Kidney (tissue), 14 donors: ENCODE results near the gene ALOX5AP. TPM values are rescaled to one million over a fixed set of nuclear protein-coding genes. Genes with fewer than 3 reads are reported as not detected.

Experiments used
- DNase-seq, 5 donors: peaks; one replicate each; pipeline ENCODE4 v3.0.0-alpha.2; 2013 to 2020
- FAIRE-seq: peaks from 2 replicates; lab custom pipeline; 2012; peaks lifted over from hg19 to GRCh38; lab: Jason Lieb, UNC
- H3K27ac ChIP-seq, 2 donors: one replicate each; pipeline ENCODE4 v1.7.0; 2013; ENCODE audit warnings: low read depth in 2 of 2, low read length in 2 of 2, inconsistent platforms in 1 of 2
- H3K27me3 ChIP-seq: one replicate; pipeline ENCODE4 v1.7.1; 2013; ENCODE audit warnings: low read length, inconsistent platforms; ENCODE audit not compliant: control insufficient read depth, insufficient read depth
- H3K36me3 ChIP-seq, 3 donors: one replicate each; pipeline versions ENCODE4 v1.7.0 to v1.7.1; 2013; ENCODE audit warnings: low read length in 3 of 3, control low read depth in 1 of 3, inconsistent platforms in 1 of 3; ENCODE audit not compliant: insufficient read depth in 3 of 3, control insufficient read depth in 2 of 3
- H3K4me1 ChIP-seq, 3 donors: one replicate each; pipeline versions ENCODE4 v1.7.0 to v1.7.1; 2013; ENCODE audit warnings: low read length in 3 of 3, inconsistent platforms in 1 of 3, low read depth in 1 of 3; ENCODE audit not compliant: control insufficient read depth in 2 of 3, insufficient read depth in 2 of 3
- H3K4me3 ChIP-seq, 3 donors: one replicate each; pipeline versions ENCODE4 v1.7.0 to v1.8.1; 2013; ENCODE audit warnings: low read length in 3 of 3, control low read depth in 1 of 3, inconsistent platforms in 1 of 3
- H3K9ac ChIP-seq, 3 donors: one replicate each; pipeline versions ENCODE4 v1.7.0 to v1.7.1; 2013; ENCODE audit warnings: low read length in 3 of 3, control low read depth in 1 of 3, inconsistent platforms in 1 of 3
- H3K9me3 ChIP-seq, 3 donors: one replicate each; pipeline versions ENCODE4 v1.7.0 to v1.7.1; 2013; ENCODE audit warnings: low read length in 3 of 3, control low read depth in 1 of 3, inconsistent platforms in 1 of 3; ENCODE audit not compliant: control insufficient read depth in 2 of 3, insufficient read depth in 1 of 3
- intact Hi-C: fragments of 100-400 bp; cut with DNase I; formaldehyde crosslinking; loops from one replicate; pipeline ENCODE4 v1.11.1; 2022
- polyA plus RNA-seq: library from polyadenylated mRNA; stranded (reverse); fragments of 350-450 nt; fragmentation: Illumina TruSeq; extraction: RNeasy Lipid Tissue Mini Kit (QIAGEN cat#74804); gene quantifications from one replicate; pipeline ENCODE4 v1.2.3, GENCODE V29; 2014; ENCODE audit warnings: low read depth, low replicate concordance; ENCODE audit not compliant: insufficient read depth
- total RNA-seq: library from RNA; stranded (reverse); fragmentation: NEBNext Ultra II Directional; extraction: Animal tissue kit (Norgen Biotek cat#: 25700); gene quantifications from one replicate; pipeline ENCODE4 v1.2.1, GENCODE V29; 2021
- TF ChIP-seq, protein P1 (sequence below): IDR thresholded peaks from 3 replicates; pipeline ENCODE4 v1.5.1; 2012; ENCODE audit warnings: mild to moderate bottlenecking, moderate library complexity, borderline replicate concordance; ENCODE audit not compliant: insufficient read depth; ENCODE audit errors: extremely low read depth
- donor health status: control.
- donor health status: control.
- donor health status: control.
- donor health status: control.
- donor health status: control.
- donor health status: DM: yes; HTN: yes; CAD: no.
- donor health status: Normal renal cell carcinoma (clear cell type).

The ALOX5AP gene
- total and polyA plus RNA-seq, 2 donors from 2014 or later: 15.4 to 25.0 TPM

DNA sequence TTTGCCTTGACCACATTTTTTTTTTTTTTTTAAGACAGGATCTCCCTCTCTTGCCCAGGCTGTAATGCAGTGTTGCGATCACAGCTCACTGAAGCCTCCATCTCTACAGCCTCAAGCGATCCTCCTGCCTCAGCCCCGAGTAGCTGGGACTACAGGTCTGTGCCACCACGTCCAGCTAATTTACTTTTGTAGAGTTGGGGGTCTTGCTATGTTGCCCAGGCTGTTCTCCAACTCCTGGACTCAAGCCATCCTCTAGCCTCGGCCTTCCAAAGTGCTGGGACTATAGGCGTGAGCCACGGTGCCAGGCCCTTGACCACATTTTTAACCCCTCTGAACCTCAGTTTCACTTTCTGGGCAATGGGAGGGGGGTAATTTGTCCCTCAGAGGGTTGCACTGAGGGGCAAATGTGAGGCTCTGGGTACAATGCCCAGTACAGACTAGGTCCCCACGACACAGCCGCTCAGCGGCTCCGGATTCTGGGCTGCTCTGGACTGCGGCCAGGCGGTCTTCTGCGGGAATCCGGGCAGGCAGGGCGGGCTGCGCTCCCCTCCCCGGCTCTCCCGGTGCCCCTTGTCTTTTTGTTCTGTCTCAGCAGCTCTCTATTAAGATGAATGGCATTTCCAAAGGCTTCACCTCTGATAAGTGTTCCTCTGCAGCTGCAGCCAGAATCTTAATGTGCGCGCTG, 3.8 kb upstream of the ALOX5AP start:
- no peak for DNase-seq
- TF ChIP-seq, protein P1, sequence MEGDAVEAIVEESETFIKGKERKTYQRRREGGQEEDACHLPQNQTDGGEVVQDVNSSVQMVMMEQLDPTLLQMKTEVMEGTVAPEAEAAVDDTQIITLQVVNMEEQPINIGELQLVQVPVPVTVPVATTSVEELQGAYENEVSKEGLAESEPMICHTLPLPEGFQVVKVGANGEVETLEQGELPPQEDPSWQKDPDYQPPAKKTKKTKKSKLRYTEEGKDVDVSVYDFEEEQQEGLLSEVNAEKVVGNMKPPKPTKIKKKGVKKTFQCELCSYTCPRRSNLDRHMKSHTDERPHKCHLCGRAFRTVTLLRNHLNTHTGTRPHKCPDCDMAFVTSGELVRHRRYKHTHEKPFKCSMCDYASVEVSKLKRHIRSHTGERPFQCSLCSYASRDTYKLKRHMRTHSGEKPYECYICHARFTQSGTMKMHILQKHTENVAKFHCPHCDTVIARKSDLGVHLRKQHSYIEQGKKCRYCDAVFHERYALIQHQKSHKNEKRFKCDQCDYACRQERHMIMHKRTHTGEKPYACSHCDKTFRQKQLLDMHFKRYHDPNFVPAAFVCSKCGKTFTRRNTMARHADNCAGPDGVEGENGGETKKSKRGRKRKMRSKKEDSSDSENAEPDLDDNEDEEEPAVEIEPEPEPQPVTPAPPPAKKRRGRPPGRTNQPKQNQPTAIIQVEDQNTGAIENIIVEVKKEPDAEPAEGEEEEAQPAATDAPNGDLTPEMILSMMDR: no peak
- no peaks in the 10 kb centered on the region for H3K27me3 ChIP-seq
- H3K4me1 ChIP-seq: no peaks in the 10 kb centered on the region
- no peaks in the 10 kb centered on the region for H3K9me3 ChIP-seq
- no peaks in the 10 kb centered on the region for H3K36me3 ChIP-seq
- no peak for FAIRE-seq
- no peak overlapping the region for H3K4me3 ChIP-seq
- no peak overlapping the region for H3K9ac ChIP-seq
- intact Hi-C loops: no loop called here
- H3K27ac ChIP-seq: no peak overlapping the region

DNA sequence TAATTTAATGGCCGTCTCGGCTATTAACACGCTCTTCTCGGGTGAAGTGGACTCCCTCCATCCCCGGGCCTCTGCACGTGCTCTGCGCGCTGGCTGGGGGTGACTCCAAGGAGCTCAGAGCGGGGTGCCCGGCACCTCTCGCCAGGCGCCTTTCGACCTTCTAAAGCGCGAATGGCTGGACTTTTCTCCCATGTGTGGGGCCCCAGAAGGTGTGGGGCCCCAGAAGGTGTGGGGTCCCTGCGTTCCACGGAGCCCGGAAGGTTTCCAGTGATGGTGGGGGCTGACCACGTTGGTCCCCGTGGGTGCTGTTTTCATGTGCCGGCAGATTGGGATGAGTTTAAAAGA, 3.3 kb upstream of the ALOX5AP start:
- Histone ChIP-seq H3K27ac (no peak overlapping the region), H3K27me3 (no peaks in the 10 kb centered on the region), H3K36me3 (no peaks in the 10 kb centered on the region), H3K4me3 (no peak overlapping the region), H3K9ac (no peak overlapping the region), H3K4me1 (no peaks in the 10 kb centered on the region), H3K9me3 (no peaks in the 10 kb centered on the region)
- TF ChIP-seq, protein P1: no peak
- intact Hi-C loops: no loop called here
- DNase-seq (no peak), FAIRE-seq (no peak)

DNA sequence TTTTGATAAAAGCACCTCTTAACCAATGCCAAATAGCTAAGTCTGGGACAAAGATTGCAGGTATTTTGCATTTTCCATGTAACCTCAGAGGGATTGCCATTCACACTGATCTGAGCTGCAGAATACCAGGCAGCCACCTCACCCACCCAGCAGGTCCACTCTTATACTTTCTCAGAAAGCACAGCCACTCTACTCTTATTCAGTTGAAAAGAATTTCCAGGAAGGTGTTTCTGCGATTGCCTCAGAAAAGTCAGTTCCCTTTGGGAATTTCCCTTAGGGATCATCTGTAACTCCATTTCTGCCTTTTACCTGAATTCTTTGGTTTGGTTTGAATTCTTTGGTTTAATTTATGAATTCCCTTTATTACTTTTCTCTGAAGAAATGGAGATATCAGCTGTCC, 904 bp upstream of the ALOX5AP start:
- FAIRE-seq: no peak
- TF ChIP-seq, protein P1: no peak
- Histone ChIP-seq H3K27ac (no peak overlapping the region), H3K36me3 (no peaks in the 10 kb centered on the region), H3K9ac (no peak overlapping the region), H3K27me3 (no peaks in the 10 kb centered on the region), H3K4me3 (no peak overlapping the region), H3K4me1 (no peaks in the 10 kb centered on the region), H3K9me3 (no peaks in the 10 kb centered on the region)
- intact Hi-C loops: no loop called here
- DNase-seq: no peak

DNA sequence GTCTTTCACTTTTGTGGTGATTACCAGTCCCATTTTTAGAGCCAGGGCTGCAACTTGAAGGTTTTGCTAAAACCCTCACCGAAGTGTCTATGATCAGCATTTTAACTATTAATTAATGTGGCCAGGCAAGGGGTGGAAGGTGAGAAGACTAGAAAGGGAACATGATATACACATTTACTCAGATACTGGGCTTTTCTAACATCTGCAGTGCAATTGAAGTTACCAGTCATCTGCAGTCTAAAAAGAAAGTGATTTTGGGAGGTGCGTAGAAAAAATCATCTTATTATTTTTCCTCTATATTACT, 481 bp downstream of the ALOX5AP start:
- H3K4me1 ChIP-seq: no peaks in the 10 kb centered on the region
- TF ChIP-seq, protein P1: no peak
- H3K27ac ChIP-seq: no peak overlapping the region
- FAIRE-seq (no peak), DNase-seq (no peak)
- no peak overlapping the region for H3K4me3 ChIP-seq
- no peak overlapping the region for H3K9ac ChIP-seq
- intact Hi-C loops: no loop called here
- H3K9me3 ChIP-seq: no peaks in the 10 kb centered on the region
- H3K27me3 ChIP-seq: no peaks in the 10 kb centered on the region
- no peaks in the 10 kb centered on the region for H3K36me3 ChIP-seq
